ENCODE results near the gene AKAP13.

The AKAP13 gene

GRCh38 chr15:85607141-85607806, 226.9 kb downstream of the AKAP13 start:
- DNase-seq = no peak

DNA sequence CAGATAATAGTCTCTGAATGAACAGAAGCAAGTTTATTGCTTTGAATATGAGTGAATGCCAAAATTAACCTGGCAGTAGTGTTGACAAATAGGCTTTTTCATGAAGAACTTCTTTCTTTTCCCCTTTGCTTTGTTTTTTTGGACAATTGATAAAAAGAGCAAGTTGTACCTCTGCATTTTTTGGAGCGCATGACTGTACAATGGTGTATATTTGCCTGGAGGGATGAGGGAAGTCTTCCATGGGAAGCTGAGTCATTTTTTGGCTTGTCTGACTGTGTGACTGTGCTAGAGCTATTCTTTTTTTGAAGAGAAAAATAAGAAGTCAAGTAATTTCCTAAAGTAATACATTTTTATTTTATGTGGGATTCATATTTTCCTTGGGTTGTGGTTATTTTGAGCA, 227.4 kb downstream of the AKAP13 start:
- DNase-seq = no peak

DNA sequence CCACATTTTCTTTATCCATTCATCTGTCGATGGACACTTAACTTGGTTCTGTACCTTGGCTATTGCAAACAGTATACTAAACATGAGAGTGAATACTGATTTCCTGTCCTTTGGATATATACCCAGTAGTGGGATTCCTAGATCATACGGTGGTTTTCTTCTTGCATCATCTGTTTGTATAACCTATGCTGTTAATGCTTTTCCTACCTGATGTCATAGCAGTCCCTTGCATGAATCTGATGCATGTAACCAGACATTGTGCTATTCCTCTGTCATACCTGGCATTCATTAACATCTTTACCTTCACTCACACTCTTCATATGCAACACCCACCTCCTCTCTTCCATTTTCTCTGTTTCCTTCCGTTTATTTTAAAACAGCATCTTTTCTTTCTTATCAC, 229.1 kb downstream of the AKAP13 start:
- no peak for DNase-seq

DNA sequence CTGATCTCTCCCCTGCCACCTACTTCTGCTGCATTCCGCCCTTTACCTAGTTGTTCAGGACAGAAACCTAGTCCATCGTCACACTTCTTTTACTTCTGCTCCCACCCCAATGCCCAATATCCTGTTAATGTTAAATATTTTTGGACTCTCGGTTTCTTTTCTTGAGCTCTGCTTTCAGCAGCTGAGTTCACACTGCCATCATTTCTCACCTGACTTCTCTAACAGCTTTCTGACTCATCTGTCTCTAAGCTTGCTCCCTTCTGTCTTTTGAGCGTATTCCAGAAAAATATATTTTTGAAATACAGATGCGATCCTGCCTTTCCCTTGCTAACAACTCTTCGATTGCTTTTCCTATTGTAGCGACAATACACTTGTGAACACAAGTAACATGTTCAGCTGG, 231.0 kb downstream of the AKAP13 start:
- DNase-seq = no peak

DNA sequence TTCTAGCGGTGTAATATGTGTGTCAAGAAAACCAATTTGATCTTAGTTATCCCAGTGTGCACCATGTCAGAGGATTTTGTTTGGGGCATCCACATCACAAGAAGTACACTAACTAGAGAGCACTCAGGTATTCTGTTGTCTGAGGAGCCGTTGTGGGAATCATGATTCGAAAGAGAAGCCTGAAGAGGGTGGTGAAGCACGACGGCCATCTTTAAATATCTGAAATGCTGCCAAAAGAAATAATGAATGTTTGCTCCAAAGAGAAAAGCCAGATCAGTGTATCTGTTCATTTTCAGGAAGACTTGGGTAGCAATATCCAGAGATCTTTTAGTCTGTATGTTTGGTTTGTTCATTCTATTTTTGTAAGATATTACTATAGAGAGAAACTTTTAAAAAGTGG, 233.7 kb downstream of the AKAP13 start:
- no peak for DNase-seq

- DNase-seq = peak; percentile 74
Measured at GRCh38 chr15:85615930-85616329, 235.5 kb downstream of the AKAP13 start.

DNA sequence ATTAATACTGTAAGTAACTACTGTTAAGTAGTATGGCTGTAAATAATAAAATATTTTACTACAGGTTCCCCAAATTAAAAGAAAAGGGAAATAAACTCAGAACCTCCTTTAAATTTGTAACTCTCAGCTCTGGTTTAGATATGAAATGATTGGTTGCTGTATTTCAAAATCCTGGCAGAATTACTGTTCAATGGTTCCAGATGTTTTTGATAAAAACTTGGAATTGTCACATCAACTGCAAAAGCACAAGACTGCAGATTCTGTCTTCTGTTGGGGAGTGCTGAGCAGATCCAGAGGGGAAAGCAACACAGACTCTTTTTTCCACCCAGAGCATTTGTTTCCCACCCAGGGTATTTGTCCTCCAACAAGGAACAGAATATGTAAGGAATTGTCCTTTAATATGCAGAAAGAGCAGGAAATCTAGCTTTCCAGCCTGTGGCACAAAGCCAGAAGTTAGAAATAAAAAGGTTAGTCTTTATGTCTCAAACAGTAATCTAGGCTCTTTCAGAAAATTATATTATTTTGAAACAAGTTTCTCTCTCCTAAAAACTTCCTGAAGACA, 236.2 kb downstream of the AKAP13 start:
- DNase-seq = no peak

- DNase-seq = no peak
Measured at GRCh38 chr15:85618228-85618505, 237.8 kb downstream of the AKAP13 start.

DNA sequence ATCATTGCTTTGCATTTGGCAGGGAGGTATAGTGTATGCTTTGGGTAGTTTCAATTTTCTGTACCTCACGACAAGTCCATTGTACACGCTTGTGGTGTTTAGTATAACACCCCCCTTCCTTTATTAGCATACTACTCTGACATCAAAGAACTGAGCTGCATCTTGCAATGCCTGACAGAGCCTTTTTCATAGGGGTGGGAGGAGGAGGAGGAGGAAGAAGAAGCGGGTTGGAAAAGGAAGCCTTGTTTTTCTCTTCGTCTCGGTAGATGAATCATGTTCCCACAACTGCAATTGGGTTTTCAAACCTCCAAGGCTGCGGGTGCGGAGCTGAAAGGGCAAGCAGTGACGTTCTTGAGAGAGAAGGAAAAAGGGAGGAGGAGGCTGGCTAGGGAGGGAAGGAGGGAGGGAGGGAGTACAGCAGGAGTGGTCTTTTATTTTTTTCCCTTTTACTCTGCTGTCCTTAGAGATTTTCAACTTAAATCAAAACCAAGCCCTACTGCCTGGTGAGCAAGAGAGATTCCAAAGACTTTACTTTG, 238.6 kb downstream of the AKAP13 start:
- no peak for DNase-seq

DNA sequence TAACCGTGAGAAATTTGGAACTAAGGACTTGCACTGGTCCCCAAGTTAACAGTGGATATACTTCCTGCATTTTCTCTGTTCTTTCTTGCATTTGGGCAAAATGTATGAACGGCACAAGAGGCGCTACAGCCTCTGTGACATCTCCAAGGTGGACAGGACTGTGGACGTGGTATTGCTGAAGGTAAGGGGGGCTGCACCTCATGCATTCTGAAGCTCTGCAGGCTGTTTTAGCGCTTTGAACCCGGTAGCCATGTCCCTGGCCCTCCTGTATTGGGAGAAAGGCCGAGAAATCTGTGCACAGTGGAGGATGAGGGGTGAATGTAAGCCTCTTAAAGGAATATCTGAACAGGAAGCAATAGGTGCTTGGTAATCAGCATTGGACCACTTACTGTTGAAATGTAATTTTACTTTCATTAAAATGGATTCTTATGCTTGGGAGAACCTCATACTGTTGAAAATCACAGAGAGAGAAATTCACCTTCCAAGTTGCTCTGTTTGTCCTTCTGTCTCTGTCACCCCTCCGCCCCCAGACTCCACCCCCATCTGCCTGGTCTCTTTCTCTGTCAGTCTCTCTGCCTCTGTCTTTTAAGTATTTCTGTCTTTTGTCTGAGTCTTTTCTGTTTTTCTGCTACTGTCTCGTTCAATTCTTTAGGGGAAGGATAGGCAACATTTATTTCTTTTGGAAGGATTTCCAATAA, 239.7 kb downstream of the AKAP13 start:
- DNase-seq = no peak

DNA sequence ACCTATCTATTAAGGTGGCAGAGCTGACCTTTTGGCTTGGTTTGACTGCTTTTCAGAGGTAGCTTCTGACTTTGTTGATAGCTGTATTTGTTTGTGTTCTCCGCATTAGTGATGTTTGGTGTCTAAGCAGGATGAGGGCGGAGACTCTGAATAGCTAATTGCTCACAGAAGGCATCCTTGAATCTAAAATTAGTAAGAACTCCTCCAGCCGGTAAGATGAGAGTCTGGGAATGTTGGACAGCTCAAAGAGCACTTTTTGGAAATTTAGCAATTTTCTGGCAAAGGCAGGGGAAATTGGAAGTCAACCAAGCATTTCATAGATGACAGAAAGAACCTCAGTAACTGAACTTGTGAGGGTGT, 240.3 kb downstream of the AKAP13 start:
- DNase-seq = no peak

DNA sequence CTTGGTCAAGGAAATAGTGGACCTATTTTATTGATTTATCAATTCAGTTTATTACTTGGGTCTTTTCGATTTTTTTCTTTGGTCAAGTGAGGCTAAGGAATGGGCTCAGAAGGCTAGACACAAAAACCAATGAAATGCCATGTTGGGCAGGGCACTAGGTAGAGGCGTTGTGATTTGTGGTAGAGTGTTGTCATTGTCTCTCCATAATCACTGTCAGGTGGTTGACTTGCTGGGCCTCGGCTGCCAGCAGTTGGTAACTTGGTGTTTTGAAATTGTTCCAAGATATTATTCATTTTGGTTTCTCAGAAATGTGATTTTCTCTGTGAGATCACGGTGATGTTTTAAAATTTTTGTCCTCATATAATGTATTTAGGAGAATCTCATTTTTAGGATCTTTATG, 240.7 kb downstream of the AKAP13 start:
- DNase-seq = no peak

DNA sequence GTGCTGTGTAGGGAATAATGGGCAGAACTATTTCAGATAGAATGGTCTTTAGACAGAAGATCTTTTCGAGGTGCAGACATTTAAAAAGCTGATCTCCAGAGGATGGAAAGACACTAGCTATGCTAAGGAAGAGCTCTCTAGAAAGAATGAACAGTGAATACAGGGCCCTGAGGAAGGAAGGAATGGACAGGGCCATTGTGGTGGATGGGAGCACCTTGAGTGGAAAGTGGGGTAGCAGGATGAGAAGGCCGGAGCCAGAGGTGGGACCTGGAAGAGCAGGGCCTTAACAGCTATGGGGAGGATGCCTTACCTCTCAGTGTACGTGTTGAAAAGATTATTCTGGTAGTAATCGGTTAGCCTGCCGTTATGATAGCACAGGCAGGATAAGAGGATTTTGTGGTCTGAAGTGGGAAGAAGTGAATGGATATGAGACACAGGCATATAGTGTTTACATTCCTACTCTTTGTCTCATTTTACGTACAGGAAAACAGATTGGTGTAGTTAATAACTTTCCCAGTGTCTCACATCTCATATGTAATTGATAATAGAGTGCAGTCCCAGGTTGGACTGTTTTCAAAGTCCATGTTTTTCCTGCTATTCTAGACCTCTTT, 241.9 kb downstream of the AKAP13 start:
- peak; percentile 71 for DNase-seq

GRCh38 chr15:85623315-85624049, 243.1 kb downstream of the AKAP13 start:
- DNase-seq = no peak

DNA sequence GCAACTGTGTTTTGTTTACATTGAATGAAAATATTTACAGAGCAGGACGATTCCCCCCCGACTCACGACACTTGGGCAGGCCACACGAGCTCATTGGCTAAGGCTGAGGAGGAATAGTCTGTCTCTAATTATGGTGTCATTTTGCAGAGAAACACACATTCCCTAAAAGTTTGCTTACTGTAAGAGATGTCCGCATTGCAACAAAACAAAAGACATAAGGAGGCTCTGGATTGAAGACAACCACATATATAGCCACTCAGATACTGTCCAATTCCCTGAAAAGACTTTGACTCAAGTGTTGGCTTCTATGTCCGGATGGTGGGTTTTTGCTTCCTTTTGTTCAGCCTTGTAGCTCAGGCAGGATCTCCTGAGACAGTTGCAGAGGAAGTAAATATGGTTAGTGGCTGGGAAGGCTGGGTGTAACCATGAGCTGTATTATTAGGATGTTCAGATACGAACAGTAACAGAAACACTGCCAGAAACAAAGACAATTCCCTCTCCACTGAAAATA, 243.9 kb downstream of the AKAP13 start:
- no peak for DNase-seq

DNA sequence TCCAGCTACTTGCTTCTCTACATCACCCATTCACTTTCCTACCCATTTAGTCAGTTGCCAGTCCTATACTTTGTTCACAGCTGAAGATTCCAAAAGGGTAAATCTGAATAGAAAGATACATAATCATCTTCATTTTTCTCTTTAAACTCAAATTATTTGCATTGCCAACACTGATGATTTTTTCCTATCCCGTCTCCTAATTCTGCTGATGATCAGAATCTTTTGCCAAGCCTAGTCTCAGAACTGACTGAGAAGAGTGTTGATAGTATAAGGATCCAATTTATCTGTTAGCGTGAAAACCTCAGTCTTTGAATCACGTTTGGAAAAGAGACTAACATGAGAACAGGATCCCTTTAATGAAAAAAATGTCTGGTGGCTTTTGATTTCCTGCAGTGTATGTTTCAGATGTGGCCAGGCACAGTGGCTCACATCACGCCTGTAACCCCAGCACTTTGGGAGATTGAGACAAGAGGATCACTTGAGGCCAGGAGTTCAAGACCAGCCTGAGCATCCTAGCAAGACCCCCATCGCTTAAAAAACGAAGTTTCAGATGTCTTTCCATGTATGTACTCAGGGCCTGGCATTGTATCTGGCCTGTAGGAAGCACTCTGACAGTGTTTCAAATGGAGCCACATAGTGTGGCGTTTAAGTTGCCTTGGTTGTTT, 244.9 kb downstream of the AKAP13 start:
- DNase-seq = no peak

GRCh38 chr15:85625856-85626255, 245.5 kb downstream of the AKAP13 start:
- DNase-seq = no peak

DNA sequence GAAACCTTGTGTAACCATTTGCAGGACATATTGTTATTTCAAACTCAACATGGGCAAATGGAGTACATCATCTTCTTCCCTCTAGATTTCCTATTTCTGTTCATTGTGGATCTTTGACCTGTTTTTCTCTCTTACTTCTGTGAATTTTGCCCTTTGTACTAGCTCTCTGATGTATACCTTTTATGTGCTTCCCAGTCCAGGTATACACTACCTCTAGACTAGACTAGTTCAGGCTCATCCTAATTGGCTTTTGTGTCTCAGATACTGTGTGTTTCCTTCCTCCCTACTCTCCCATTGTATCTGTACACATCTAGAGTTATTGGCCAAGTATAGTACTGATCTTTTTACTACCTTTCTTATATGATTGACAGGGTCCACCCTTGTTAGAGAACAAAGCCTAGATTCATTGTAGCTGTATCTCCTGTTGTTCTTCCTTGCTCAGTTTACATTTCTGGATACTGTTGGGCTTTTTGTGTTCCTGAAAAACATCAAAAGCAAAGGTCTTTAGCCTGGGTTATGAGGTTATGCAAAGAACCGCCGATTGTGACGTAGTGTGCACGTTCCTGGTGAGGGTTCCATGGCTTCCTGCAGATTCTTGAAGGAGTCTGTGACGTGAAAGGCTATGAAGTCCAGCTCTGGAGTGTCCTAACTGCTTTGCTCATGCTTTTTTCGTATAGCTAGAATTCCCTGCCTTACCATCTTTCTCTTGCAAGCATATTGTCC, 247.0 kb downstream of the AKAP13 start:
- DNase-seq = no peak

- DNase-seq = no peak
Measured at GRCh38 chr15:85630311-85630710, 249.9 kb downstream of the AKAP13 start.

GRCh38 chr15:85631018-85631417, 250.6 kb downstream of the AKAP13 start:
- DNase-seq = no peak

- DNase-seq = no peak
Measured at GRCh38 chr15:85632014-85632413, 251.6 kb downstream of the AKAP13 start.

- DNase-seq = no peak
Measured at GRCh38 chr15:85633859-85634258, 253.5 kb downstream of the AKAP13 start.

All from NCI-H82 (cell line).